Stimulated activated CD8-positive, alpha-beta memory T cell treated with anti-CD3 and anti-CD28 coated beads, Interleukin-7, amount 100 ng/mL, for 48 hours (primary cell): ENCODE data around the gene TUT7.

Source experiments
- DNase-seq, 2 donors: peaks; one replicate each; pipeline ENCODE4 v3.0.0-alpha.2; 2020; ENCODE audit warnings: low read depth in 1 of 2; ENCODE audit errors: extremely low read depth in 1 of 2

Gene TUT7

DNA sequence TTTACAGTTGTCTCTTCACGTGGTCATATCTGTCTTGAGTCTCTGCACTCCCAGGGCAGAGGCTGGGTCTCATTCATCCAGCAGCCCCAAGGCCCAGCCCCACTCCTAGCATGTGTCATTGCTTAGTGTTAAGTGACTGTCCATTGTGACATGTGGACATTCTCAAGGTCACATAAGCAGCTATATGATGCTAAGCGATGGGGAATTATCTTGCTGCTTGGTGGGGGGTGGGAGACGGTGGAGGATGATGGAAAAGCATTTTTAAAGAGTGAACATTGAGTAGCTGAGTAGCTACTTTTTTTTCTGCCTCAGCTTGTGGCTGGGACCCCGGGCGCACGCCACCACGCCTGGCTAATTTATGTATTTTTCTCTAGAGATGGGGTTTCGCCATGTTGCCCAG is 94.7 kb downstream of the TUT7 start, which contains the start of gene C9orf153:
TSS of gene C9orf153 (minus strand) at position 101 of the 400 bp plus-strand sequence. CDS start 30,054 bp downstream, outside the sequence.
- DNase-seq = no peak

DNA sequence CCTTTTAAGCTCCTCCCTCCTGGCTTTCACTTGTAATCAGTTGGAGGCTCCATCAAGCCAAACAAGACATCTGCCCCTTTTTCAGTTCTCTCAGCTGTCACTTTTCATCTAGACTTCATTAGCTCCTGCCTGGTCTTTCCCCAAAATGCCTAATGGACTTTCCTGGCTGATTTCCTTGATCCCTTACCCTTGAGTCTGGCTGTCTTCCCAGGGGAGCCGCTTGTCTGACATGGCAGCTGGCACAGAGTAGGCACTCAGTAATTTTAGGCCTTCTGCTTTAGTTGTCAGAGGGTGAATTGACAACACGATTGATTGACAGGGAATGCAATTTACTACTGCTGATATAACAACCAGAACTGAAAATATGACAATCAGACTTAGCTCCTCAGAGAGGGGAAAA is 96.8 kb downstream of the TUT7 start:
- no peak for DNase-seq

DNA sequence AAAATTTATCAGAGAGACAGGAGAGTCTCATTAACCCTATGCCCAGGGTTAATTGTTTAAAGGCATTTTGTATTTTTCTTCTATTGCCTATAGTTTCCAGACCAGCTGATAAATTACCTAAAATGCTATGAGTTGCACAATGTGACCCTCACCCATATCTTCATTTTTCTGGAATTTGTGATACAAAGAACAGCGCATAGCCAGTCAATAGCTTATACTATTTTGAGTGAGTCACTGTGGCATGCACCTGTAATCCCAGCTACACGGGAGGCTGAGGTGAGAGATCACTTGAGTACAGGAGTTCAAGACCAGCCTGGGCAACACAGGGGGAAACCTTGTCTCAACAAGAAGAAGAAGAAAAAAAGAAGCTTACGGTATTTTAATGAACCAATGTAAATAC is 97.6 kb downstream of the TUT7 start:
- DNase-seq = no peak

DNA sequence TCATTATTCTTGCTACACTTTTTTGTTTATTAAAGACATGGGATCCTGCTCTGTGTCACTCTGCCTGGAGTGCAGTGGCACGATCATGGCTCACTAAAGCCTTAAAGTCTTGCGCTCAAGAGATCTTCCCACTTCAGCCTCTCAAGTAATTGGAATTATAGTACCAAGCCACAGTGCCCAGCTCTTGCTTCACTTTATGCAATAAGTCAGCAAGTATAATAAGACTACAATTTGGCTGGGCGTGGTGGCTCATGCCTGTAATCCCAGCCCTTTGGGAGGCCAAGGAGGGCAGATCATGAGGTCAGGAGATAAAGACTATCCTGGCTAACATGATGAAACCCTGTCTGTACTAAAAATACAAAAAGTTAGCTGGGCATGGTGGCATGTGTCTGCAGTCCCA is 100.6 kb downstream of the TUT7 start:
- DNase-seq = no peak

DNA sequence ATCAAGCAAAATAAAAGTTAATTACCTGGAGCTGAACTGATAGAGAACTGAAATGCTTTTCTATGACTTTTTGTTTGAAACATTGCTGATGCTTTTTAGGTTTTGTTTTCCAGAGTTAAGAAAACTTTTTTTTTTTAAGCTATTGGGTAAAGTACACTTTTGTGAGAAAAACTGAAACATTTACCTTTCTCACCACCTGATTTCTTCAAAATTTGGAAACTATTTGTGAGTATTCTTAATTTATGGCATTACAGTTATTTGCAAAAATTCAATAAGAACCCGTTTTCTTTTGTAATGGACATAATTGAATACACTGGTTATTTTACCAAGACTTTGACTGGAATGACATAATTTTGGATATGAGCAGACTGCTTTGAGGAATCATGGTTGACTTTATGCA is 101.3 kb downstream of the TUT7 start:
- DNase-seq = no peak

DNA sequence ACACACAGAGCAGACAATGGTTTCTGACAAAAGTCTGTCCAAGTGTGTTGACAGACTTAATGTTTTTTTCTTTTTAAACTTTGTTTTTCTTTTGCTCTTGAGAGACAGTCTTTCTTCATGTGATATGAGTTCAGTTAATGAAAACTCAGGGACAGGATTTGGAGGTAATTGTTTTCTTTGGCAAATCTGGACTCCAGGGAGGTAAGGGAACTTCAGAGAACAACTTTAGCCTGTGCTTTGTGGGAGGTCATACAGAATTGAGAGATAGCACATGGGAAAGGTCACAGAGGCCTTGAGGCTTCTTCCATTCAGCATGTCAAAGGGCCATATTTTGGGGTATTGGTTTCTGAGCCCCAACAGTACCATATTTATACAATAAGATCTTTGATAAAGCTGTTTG is 104.1 kb downstream of the TUT7 start:
- no peak for DNase-seq

DNA sequence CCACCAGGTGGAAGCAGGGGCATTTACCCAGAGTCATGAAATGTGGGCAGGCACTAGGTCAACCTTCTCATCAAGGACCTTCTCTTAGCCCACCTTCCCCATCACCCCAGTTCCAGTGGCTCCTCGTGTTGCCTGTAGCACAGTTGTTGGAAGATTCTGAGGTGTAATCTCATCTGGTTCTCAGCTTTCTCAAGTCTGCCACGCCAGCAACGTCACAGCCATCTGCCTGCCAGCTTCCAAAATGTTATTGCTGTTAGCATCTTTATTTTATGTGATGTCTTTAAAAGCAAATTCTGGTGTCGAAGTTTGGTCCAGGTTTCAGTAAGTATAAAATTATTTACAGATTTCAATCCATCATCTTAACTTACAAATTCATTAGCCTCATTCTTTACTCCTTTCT is 105.5 kb downstream of the TUT7 start:
- no peak for DNase-seq

DNA sequence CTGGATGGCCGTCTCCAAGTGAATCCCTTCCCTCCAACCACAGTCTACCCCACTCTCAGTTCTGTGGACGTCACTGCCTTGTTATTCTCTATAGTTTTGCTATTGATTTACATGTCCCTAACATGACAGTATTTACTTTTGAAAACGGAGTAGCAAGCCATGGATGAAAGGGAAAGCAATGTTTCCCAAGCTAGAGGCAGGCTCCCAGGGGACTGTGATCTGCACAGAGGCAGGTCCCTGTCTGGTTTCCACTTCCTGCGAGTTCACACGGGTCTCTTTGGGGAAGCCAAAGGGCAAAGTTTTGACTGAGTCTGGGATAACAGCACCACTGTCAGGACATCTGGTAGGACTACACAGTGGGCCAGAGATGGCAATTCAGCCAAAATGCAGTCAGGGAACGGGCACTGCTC is 107.5 kb downstream of the TUT7 start:
- DNase-seq = no peak

DNA sequence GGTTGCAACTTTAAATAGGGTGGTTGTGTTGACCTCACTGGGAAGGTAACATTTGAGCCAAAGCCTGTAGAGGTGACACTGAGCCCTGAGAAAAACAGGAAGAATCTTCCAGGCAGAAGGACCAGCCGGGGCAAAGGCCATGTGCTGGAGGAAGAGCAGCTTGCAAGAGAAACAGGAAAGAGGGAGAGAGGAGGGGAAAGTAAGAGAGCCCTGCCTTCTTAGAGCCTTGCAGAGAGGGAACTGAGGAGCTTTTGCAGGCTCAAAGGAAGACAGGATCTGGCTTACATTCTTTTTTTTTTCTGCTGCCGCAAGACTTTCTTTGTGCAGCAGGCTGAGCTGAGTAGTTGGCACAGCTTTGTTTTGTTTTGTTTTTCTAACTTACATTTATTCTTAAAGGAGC is 112.1 kb downstream of the TUT7 start:
- no peak for DNase-seq

DNA sequence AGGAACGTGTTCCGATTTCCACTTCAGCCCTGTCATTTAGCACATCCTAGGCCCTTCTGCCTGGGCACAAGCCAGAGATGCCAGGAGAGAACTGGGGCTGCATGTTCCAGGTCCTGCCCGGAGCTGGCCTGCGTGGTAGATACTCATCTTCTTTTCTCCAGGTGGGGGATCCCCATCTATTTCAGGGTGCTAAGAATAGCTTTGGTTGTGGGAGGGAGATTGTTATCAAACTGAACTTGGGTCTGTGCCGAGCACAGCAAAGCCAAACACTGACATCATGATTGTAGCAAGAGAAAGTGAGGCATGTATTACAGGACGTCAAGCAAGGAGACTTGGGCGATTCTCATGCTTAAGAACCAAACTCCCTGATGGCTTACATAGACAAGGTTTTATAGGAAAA is 113.0 kb downstream of the TUT7 start:
- DNase-seq = no peak

DNA sequence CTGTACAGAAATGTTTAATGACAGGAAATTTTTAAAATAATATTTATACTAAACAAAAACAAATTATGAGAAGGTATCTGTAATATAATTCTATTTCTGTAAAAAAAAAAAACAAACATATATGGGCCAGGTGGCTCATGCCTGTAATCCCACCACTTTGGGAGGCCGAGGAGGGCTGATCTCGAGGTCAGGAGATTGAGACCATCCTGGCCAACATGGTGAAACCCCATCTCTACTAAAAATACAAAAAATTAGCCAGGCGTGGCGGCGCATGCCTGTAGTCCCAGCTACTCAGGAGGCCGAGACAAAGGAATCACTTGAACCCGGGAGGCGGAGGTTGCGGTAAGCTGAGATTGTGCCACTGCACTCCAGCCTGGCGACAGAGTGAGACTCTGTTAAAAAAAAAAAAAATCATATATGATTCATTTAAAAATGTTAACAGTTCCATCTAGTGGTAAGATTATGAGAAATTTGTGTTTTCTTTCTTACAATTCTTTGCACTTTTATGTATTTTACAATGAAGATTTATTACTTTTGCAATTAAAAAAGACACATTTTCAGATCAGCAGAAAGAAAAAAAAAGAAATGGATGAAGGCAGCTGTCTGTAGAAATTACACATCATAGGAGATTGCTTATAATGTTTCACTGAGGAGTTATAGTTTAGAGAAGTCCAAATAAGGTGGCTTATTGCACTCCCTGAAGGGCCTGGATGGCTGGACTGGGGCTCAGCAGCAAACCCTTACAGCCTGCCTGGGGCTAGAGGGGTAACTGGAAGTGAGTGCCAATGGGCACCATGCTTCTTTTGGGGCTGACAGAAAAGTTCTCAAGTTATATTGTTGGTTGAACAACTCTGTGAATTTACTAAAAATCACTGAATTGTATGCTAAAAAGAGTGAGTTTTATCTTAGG is 115.1 kb downstream of the TUT7 start:
- no peak for DNase-seq
